Neural cell (in vitro differentiated cells): Measurements from ENCODE around the gene SNRNP35. TPM values are rescaled to one million over a fixed set of nuclear protein-coding genes. Genes with fewer than 3 reads are reported as not detected.

Experiments used
- H2AFZ ChIP-seq: fragments of 200-600, 300-800 bp; sonication (generic), shearing (Covaris generic); 2 replicates; pipeline ENCODE4 v1.6.0; 2014; ENCODE audit warnings: low read depth, mild to moderate bottlenecking, antibody characterized with exemption, low read length, moderate library complexity
- H3F3A ChIP-seq: fragments of 200-600 bp; shearing (Covaris generic); 2 replicates; pipeline ENCODE4 v1.6.1; 2016; ENCODE audit warnings: mild to moderate bottlenecking, moderate library complexity, mixed read lengths, antibody characterized with exemption, low read length; ENCODE audit not compliant: insufficient read depth, poor library complexity, severe bottlenecking
- H3K27ac ChIP-seq: fragments of 200-600, 300-800 bp; sonication (generic), shearing (Covaris generic); 2 replicates; pipeline ENCODE4 v1.5.1; 2014; ENCODE audit warnings: mild to moderate bottlenecking, low read length, moderate library complexity
- H3K27me3 ChIP-seq: fragments of 300-800, 200-600 bp; sonication (generic), shearing (Covaris generic); 2 replicates; pipeline ENCODE4 v1.6.0; 2014; ENCODE audit warnings: mild to moderate bottlenecking, low read depth, low read length, moderate library complexity; ENCODE audit not compliant: insufficient read depth
- H3K36me3 ChIP-seq: fragments of 300-800, 200-600 bp; sonication (generic), shearing (Covaris generic); 2 replicates; pipeline ENCODE4 v1.5.1; 2014; ENCODE audit warnings: mild to moderate bottlenecking, antibody characterized with exemption, low read length, moderate library complexity; ENCODE audit not compliant: insufficient read depth
- H3K4me2 ChIP-seq: fragments of 300-800, 200-600 bp; sonication (generic), shearing (Covaris generic); 2 replicates; pipeline ENCODE4 v1.6.0; 2014; ENCODE audit warnings: mild to moderate bottlenecking, low read length
- H3K4me3 ChIP-seq: fragments of 300-800, 200-600 bp; sonication (generic), shearing (Covaris generic); 2 replicates; pipeline ENCODE4 v1.5.1; 2014; ENCODE audit warnings: mild to moderate bottlenecking, low read length, moderate library complexity
- H3K79me2 ChIP-seq: fragments of 200-600 bp; shearing (Covaris generic); replicated peaks from 2 replicates; pipeline ENCODE4 v1.6.0; 2014; ENCODE audit warnings: mild to moderate bottlenecking, low read length, moderate library complexity; ENCODE audit not compliant: insufficient read depth
- H3K9ac ChIP-seq: fragments of 300-800, 200-600 bp; sonication (generic), shearing (Covaris generic); 2 replicates; pipeline ENCODE4 v1.6.1; 2016; ENCODE audit warnings: mild to moderate bottlenecking, low read length, mixed read lengths
- H3K9me2 ChIP-seq: fragments of 200-600 bp; shearing (Covaris generic); 2 replicates; pipeline ENCODE4 v1.6.1; 2016; ENCODE audit warnings: mild to moderate bottlenecking, low read length, mixed read lengths; ENCODE audit not compliant: insufficient read depth
- H3K9me3 ChIP-seq: fragments of 200-600, 300-800 bp; sonication (generic), shearing (Covaris generic); 2 replicates; pipeline ENCODE4 v1.6.1; 2016; ENCODE audit warnings: mild to moderate bottlenecking, mixed run types, low read length, moderate library complexity, mixed read lengths
- H4K20me1 ChIP-seq: fragments of 200-600 bp; shearing (Covaris generic); 2 replicates; pipeline ENCODE4 v1.6.1; 2016; ENCODE audit warnings: mild to moderate bottlenecking, mixed run types; ENCODE audit not compliant: insufficient read depth
- EP300 ChIP-seq: fragments of 450-650 bp; conservative IDR thresholded peaks from 2 replicates; pipeline ENCODE4 v1.6.1; 2014; ENCODE audit warnings: antibody characterized with exemption, mild to moderate bottlenecking, moderate library complexity; ENCODE audit not compliant: poor library complexity, severe bottlenecking
- EZH2 ChIP-seq: fragments of 200-600, 300-800 bp; shearing (Covaris generic), sonication (generic); IDR thresholded peaks from 2 replicates; pipeline ENCODE4 v1.6.1; 2014; ENCODE audit warnings: antibody characterized with exemption, low read length, borderline replicate concordance, mild to moderate bottlenecking; ENCODE audit not compliant: insufficient read depth, poor library complexity, severe bottlenecking
- MXI1 ChIP-seq: fragments of 450-650 bp; conservative IDR thresholded peaks from 2 replicates; pipeline ENCODE4 v1.6.1; 2014; ENCODE audit warnings: antibody characterized with exemption, mild to moderate bottlenecking; ENCODE audit not compliant: poor library complexity, severe bottlenecking
- RAD21 ChIP-seq: fragments of 450-650 bp; conservative IDR thresholded peaks from 2 replicates; pipeline ENCODE4 v1.6.1; 2014; ENCODE audit warnings: antibody characterized with exemption, mild to moderate bottlenecking, moderate library complexity
- SMC3 ChIP-seq: fragments of 450-650 bp; conservative IDR thresholded peaks from 2 replicates; pipeline ENCODE4 v1.6.1; 2014; ENCODE audit warnings: antibody characterized with exemption, mild to moderate bottlenecking, moderate library complexity; ENCODE audit not compliant: poor library complexity
- polyA plus RNA-seq: library from polyadenylated mRNA; depleted of rRNA; stranded (reverse); fragments of >200 nt; gene quantifications from 2 replicates; pipeline ENCODE4 v1.2.3, GENCODE V29; 2014
- TF ChIP-seq, protein P1 (sequence below): fragments of 450-650 bp; IDR thresholded peaks from 2 replicates; pipeline ENCODE4 v1.5.1; 2014; ENCODE audit warnings: antibody characterized with exemption, mild to moderate bottlenecking, moderate library complexity; ENCODE audit not compliant: poor library complexity, severe bottlenecking
- TF ChIP-seq, protein P2 (sequence below): IDR thresholded peaks from 2 replicates; pipeline ENCODE4 v1.6.1; 2012; ENCODE audit warnings: borderline replicate concordance

The SNRNP35 gene
- polyA plus RNA-seq, 1 donor from 2014 or later = 22.7 TPM

DNA sequence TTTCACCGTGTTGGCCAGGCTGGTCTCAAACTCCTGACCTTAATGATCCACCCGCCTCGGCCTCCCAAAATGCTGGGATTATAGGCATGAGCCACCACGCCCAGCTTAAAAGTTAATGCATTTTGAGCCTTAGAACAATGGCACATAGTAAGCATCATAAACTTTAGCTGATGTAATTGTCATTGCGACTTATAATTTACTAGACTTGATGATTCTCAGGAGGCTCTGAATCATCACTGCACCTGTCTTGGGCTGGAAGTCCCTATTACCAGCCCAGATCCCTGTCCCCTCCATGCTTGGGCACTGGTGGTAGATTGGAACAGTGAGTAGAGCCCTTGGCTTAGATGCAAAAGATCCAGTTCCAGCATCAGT lies 47.9 kb upstream of the SNRNP35 start:
- no peak overlapping the region for H2AFZ ChIP-seq
- H3K36me3 ChIP-seq = no peaks in the 10 kb centered on the region
- H3K27ac ChIP-seq = no peak overlapping the region

GRCh38 chr12:123421314-123421713 lies 36.6 kb upstream of the SNRNP35 start:
- H3K79me2 ChIP-seq = no peaks in the 10 kb centered on the region
- no peaks in the 10 kb centered on the region for H4K20me1 ChIP-seq
- no peaks in the 10 kb centered on the region for H3F3A ChIP-seq
- no peak overlapping the region for H3K4me3 ChIP-seq
- H3K27me3 ChIP-seq = no peaks in the 10 kb centered on the region
- no peak for TF ChIP-seq EP300
- no peaks in the 10 kb centered on the region for H3K9me3 ChIP-seq
- no peaks in the 10 kb centered on the region for H3K36me3 ChIP-seq
- H3K9ac ChIP-seq = no peak overlapping the region
- H2AFZ ChIP-seq = no peak overlapping the region
- H3K4me2 ChIP-seq = no peak overlapping the region
- no peak overlapping the region for H3K27ac ChIP-seq
- no peaks in the 10 kb centered on the region for H3K9me2 ChIP-seq

More for the DNA sequence above, 47.9 kb upstream of the SNRNP35 start:
- Histone ChIP-seq H3K9ac (no peak overlapping the region), H3K4me2 (no peak overlapping the region), H3K4me3 (no peak overlapping the region), H3K79me2 (no peaks in the 10 kb centered on the region), H3K9me3 (no peaks in the 10 kb centered on the region), H3K27me3 (no peaks in the 10 kb centered on the region), H4K20me1 (no peaks in the 10 kb centered on the region), H3K9me2 (no peaks in the 10 kb centered on the region), H3F3A (no peaks in the 10 kb centered on the region)
- TF ChIP-seq MXI1 (no peak), SMC3 (no peak), EZH2 (no peak)
- TF ChIP-seq, protein P1, sequence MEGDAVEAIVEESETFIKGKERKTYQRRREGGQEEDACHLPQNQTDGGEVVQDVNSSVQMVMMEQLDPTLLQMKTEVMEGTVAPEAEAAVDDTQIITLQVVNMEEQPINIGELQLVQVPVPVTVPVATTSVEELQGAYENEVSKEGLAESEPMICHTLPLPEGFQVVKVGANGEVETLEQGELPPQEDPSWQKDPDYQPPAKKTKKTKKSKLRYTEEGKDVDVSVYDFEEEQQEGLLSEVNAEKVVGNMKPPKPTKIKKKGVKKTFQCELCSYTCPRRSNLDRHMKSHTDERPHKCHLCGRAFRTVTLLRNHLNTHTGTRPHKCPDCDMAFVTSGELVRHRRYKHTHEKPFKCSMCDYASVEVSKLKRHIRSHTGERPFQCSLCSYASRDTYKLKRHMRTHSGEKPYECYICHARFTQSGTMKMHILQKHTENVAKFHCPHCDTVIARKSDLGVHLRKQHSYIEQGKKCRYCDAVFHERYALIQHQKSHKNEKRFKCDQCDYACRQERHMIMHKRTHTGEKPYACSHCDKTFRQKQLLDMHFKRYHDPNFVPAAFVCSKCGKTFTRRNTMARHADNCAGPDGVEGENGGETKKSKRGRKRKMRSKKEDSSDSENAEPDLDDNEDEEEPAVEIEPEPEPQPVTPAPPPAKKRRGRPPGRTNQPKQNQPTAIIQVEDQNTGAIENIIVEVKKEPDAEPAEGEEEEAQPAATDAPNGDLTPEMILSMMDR = no peak
- TF ChIP-seq, protein P2, sequence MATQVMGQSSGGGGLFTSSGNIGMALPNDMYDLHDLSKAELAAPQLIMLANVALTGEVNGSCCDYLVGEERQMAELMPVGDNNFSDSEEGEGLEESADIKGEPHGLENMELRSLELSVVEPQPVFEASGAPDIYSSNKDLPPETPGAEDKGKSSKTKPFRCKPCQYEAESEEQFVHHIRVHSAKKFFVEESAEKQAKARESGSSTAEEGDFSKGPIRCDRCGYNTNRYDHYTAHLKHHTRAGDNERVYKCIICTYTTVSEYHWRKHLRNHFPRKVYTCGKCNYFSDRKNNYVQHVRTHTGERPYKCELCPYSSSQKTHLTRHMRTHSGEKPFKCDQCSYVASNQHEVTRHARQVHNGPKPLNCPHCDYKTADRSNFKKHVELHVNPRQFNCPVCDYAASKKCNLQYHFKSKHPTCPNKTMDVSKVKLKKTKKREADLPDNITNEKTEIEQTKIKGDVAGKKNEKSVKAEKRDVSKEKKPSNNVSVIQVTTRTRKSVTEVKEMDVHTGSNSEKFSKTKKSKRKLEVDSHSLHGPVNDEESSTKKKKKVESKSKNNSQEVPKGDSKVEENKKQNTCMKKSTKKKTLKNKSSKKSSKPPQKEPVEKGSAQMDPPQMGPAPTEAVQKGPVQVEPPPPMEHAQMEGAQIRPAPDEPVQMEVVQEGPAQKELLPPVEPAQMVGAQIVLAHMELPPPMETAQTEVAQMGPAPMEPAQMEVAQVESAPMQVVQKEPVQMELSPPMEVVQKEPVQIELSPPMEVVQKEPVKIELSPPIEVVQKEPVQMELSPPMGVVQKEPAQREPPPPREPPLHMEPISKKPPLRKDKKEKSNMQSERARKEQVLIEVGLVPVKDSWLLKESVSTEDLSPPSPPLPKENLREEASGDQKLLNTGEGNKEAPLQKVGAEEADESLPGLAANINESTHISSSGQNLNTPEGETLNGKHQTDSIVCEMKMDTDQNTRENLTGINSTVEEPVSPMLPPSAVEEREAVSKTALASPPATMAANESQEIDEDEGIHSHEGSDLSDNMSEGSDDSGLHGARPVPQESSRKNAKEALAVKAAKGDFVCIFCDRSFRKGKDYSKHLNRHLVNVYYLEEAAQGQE = no peak

DNA sequence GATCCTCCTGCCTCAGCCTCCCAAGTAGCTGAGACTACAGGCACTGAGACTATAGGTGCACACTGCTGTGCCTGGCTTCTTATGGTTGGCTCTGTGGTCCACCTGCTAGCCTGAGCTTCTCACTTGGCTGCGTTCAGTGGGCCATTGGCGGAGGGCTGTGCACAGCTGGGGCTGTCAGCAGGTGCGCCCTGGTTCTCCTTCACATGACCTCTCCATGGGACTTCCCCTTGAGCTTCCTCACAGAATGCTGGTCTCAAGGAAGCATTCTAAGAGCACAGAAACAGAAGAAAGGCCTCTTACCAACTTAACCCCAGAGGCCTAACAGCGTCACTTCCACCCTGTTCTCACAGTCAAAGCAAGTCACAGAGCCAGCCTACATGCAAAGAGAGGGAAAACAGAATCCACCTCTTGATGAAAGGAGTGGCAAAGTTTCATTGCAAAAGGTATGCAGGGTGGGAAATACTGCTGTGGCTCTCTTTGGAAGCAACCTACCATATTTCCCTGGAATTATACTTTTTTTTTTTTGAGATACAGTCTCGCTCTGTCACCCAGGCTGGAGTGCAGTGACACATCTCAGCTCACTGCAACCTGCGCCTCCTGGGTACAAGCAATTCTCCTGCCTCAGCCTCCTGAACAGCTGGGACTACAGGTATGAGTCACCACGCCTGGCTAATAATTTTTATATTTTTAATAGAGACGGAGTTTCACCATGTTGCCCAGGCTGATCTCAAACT lies 30.7 kb upstream of the SNRNP35 start:
- Histone ChIP-seq H3K9ac (no peak overlapping the region), H4K20me1 (no peaks in the 10 kb centered on the region), H3K9me3 (no peaks in the 10 kb centered on the region), H3K4me2 (no peak overlapping the region), H3K36me3 (no peaks in the 10 kb centered on the region), H3K27me3 (no peaks in the 10 kb centered on the region), H3F3A (no peaks in the 10 kb centered on the region), H3K79me2 (no peaks in the 10 kb centered on the region), H2AFZ (no peak overlapping the region), H3K4me3 (no peak overlapping the region), H3K9me2 (no peaks in the 10 kb centered on the region), H3K27ac (no peak overlapping the region)
- TF ChIP-seq RAD21 (no peak), EZH2 (no peak), SMC3 (no peak), MXI1 (no peak)
- TF ChIP-seq, protein P2 = no peak
- TF ChIP-seq, protein P1 = no peak
